ENCODE results near the gene HMGXB4.

DNA sequence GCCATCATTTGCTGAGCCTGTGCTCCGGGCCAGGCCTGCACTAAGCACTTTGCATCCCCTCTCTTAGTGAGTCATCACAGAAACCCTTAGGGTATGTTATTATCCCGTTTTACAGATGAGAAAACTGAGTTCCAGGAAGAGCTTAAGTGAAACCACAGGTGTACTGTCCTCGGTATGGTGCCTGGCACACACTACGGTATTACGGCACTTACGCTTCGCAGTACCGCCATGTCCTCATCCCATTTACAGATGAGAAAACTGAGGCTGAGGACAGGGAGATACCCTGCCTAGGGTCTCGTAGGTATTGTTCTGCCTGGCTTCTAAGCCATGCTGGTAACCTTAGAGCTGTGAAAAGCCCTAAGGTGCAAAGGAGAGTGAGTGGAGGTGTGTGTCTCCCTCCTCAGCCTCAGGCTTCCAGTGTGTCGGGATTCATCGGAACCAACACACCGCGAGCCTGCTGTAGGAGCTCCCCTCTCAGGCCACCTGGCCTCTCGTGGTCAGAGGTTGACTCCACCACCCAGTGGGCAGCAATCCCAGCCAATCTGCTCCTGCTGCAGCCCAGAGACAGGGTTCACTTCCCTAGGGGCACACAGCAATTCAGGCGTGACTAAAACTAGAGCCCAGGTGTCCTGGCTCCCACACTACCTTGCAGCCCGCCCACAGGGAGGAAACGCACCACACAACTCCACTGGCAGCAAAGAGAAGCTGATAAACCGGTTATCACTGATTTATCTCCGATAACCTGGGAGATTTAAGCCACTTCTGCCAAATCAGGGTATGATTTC, 84.0 kb downstream of the HMGXB4 start:
- TF ChIP-seq, protein P1, sequence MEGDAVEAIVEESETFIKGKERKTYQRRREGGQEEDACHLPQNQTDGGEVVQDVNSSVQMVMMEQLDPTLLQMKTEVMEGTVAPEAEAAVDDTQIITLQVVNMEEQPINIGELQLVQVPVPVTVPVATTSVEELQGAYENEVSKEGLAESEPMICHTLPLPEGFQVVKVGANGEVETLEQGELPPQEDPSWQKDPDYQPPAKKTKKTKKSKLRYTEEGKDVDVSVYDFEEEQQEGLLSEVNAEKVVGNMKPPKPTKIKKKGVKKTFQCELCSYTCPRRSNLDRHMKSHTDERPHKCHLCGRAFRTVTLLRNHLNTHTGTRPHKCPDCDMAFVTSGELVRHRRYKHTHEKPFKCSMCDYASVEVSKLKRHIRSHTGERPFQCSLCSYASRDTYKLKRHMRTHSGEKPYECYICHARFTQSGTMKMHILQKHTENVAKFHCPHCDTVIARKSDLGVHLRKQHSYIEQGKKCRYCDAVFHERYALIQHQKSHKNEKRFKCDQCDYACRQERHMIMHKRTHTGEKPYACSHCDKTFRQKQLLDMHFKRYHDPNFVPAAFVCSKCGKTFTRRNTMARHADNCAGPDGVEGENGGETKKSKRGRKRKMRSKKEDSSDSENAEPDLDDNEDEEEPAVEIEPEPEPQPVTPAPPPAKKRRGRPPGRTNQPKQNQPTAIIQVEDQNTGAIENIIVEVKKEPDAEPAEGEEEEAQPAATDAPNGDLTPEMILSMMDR (conservative IDR thresholded peaks at IDR 0.05; ENCODE audit: low read depth in 2 of 2) = no peak
- TF ChIP-seq EZH2phosphoT487 (IDR thresholded peaks at IDR 0.05; ENCODE audit: unreplicated experiment) (no peak), EZH2 (IDR thresholded peaks at IDR 0.05; ENCODE audit: low read depth, unreplicated experiment) (no peak), POLR2AphosphoS5 (IDR thresholded peaks at IDR 0.05; ENCODE audit: low read depth) (no peak), CREB1 (CRISPR knock-in tag; IDR thresholded peaks at IDR 0.05; ENCODE audit: low read depth) (no peak)
